GM10266 (cell line): ENCODE results near the gene ARF4.
A peak's percentile ranks its signal among the peaks of the same experiment; 100 is the strongest.

Experiments used
- DNase-seq: peaks from one replicate; pipeline ENCODE4 v3.0.0; 2012; ENCODE audit errors: extremely low spot score
- TF ChIP-seq, protein P1 (sequence below): IDR thresholded peaks from 2 replicates; pipeline ENCODE4 v1.5.1; 2012; ENCODE audit warnings: mild to moderate bottlenecking, low read depth; ENCODE audit not compliant: control insufficient read depth, insufficient read depth; ENCODE audit errors: missing control alignments

Gene ARF4

DNA sequence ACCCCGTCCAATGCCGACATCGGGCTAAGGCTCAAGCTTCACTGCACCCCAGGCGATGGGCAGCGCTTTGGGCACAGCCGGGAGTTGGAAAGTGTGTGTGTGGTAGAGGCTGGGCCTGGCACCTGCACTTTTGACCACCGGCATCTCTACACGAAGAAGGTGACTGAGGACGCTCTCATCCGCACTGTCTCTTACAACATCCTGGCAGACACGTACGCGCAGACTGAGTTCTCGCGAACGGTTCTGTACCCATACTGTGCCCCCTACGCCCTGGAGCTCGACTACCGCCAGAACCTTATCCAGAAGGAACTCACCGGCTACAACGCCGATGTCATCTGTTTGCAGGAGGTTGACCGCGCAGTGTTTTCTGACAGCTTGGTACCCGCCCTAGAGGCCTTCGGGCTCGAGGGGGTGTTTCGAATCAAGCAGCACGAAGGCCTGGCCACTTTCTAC, 40.0 kb downstream of the ARF4 start:
- peak; percentile 29 for DNase-seq
- TF ChIP-seq, protein P1, sequence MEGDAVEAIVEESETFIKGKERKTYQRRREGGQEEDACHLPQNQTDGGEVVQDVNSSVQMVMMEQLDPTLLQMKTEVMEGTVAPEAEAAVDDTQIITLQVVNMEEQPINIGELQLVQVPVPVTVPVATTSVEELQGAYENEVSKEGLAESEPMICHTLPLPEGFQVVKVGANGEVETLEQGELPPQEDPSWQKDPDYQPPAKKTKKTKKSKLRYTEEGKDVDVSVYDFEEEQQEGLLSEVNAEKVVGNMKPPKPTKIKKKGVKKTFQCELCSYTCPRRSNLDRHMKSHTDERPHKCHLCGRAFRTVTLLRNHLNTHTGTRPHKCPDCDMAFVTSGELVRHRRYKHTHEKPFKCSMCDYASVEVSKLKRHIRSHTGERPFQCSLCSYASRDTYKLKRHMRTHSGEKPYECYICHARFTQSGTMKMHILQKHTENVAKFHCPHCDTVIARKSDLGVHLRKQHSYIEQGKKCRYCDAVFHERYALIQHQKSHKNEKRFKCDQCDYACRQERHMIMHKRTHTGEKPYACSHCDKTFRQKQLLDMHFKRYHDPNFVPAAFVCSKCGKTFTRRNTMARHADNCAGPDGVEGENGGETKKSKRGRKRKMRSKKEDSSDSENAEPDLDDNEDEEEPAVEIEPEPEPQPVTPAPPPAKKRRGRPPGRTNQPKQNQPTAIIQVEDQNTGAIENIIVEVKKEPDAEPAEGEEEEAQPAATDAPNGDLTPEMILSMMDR: no peak

DNA sequence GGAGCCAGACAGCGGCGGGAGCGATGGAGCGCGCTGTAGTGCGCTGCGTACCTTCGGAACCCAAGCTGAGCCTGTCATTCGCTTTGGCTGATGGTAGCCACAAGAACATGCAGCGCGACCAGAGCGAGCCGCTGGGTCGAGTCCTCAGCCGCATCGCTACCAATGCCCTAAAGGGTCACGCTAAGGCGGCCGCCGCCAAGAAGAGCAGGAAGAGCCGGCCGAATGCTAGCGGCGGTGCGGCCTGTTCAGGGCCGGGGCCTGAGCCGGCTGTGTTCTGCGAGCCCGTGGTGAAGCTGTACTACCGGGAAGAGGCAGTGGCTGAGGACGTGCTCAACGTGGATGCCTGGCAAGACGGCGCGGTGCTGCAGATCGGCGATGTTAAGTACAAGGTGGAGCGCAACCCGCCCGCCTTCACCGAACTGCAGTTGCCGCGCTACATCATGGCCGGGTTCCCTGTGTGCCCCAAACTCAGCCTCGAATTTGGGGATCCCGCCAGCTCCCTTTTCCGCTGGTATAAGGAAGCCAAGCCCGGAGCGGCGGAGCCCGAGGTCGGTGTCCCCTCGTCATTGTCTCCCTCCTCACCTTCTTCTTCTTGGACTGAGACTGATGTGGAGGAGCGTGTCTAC, 40.6 kb downstream of the ARF4 start:
- peak; percentile 14 for DNase-seq
- TF ChIP-seq, protein P1: no peak

DNA sequence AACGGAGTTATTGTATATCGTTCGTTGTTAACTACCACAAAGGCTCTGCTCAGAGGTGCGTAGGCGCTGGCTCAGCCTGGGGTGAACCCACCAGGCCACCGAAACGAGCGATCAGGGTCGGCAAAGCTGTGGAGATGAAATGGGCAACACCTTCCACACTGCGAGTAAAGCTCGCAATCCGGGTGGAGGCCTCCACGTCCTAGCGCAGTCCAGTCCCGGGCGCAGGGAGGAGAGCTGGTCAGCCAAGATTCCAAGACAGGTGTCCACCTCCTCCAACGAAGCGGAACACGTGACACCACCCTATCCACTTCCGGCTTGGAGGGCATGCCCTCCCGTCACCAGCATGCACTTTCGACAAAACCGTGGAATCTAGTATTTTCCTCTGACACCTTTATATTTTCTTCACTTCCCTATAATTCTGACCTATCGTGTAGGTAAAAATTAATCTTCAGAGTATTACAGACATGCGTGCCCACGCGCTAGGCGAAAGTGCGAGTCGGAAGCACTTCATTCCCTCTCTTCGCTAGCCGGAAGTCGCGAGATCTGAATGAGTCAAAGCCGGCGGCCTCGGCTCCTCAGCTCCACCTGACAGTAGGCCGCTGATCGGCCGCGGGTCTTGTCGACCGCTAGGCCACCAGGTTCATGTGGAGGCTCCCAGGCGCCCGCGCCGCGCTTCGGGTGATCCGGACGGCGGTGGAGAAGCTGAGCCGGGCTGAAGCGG, 41.2 kb downstream of the ARF4 start, which contains the start of gene PDE12:
PDE12 (plus strand) TSS at position 537 of the 721 bp plus-strand sequence; CDS start at position 643, 106 bp downstream.
- TF ChIP-seq, protein P1: no peak

DNA sequence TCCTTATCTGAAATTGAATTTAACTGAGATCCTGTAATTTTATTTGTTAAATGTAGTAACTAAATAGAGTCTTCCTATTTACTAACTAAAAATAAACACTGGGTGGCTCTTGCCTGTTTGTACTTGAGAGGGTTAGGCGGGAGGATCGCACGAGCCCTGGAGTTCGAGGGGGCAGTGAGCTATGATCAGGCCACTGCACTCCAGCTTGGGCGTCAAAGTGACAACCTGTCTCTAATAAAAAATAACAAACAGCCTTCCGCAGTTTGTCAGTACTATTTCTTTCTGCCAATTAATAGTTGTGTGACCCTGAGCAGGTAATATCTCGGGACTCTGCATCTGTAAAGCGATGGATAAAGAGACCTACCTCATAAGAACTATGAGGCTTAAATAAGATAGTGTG, 41.8 kb downstream of the ARF4 start:
- no peak for DNase-seq
- TF ChIP-seq, protein P1: no peak

More for the DNA sequence above, 41.2 kb downstream of the ARF4 start, which contains the start of gene PDE12:
- peak; percentile 78 for DNase-seq

DNA sequence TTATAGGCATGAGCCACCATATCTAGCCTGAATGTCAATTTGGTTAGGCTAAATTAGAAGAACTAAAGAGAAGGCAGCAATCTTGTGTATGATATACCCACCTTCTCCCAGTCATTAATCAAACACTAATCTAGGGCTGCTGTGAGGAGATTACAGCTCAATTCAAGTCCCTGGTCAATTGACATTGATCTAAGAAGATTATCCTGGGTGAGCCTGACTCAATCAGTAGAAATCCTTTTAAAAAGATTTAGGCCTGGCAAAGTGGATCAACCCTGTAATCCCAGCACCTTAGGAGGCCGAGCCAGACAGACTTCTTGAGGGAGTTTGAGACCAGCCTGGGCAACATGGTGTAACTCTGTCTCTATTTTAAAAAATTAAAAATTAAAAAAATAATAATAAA, 50.5 kb downstream of the ARF4 start:
- TF ChIP-seq, protein P1: no peak

DNA sequence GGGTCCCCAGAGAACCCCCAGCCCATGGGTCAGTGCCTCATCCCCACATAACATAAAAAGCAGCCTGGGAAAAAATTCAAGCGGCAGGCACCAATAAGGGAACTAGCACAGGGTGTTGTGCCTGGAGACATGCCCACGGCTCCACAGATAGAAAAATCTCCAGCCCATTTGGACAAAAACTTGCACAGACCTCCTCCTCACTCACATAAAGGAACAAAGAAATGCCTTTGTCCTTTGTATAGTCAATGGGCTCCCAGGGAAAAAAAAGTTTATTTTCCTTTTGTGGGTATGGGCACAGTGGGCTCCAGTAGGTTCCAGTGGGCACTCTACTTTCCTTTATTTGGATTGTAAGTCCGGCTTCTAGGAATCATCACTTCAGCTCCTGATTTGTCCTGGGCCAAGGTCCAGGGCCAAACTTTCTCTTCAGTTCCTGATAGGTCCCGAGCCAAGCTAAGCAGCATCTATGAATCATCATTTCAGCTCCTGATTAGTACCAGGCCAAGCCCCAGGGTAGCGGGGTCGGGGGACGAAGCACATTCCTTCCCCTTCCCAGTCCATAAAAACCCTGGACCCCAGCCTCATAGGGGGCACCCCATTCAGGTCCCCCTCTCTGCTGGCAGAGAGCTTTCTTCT, 51.4 kb downstream of the ARF4 start:
- no peak for DNase-seq
- TF ChIP-seq, protein P1: no peak

More for the DNA sequence above, 50.5 kb downstream of the ARF4 start:
- no peak for DNase-seq
